GM23248 (cell line): ENCODE data around the gene BNIP3.

Experiments
- EZH2 ChIP-seq: fragments of 200-600 bp; sonication (generic); IDR thresholded peaks from 2 replicates; pipeline ENCODE4 v1.6.1; 2018; ENCODE audit warnings: antibody characterized with exemption, mild to moderate bottlenecking; ENCODE audit not compliant: insufficient read depth, poor library complexity, severe bottlenecking
- EZH2phosphoT487 ChIP-seq: fragments of 200-600 bp; sonication (generic); IDR thresholded peaks from 2 replicates; pipeline ENCODE4 v1.6.1; 2018; ENCODE audit warnings: antibody characterized with exemption, moderate library complexity, mild to moderate bottlenecking, low read depth; ENCODE audit not compliant: insufficient read depth

DNA sequence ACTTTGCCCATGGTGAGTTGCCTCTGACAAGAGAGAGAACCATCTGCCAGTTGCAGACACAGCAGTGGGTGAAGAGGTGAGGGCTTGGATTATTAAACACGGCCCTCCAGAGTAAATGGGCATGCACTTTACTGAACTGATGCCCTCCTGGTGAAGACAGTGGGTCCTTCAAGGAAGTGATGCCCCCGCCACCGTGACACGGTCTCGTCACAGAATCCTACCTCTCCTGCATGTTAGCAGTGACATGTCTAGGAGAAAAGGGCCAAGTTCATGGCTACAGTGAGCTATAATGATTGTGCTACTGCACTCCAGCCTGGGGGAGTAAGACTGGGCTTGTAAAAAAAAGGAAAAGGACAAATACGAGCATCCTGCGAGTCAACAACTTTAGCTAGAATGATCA, 2.4 kb downstream of the BNIP3 start:
- TF ChIP-seq EZH2phosphoT487 (no peak), EZH2 (no peak)
